ENCODE data around the gene MMP17. TPM values are rescaled to one million over a fixed set of nuclear protein-coding genes. Genes with fewer than 3 reads are reported as not detected.

Gene MMP17
- total and polyA plus RNA-seq, 2 donors (not counting 1 experiment from before 2014, with no cell fraction given): 14.8 to 140 TPM

DNA sequence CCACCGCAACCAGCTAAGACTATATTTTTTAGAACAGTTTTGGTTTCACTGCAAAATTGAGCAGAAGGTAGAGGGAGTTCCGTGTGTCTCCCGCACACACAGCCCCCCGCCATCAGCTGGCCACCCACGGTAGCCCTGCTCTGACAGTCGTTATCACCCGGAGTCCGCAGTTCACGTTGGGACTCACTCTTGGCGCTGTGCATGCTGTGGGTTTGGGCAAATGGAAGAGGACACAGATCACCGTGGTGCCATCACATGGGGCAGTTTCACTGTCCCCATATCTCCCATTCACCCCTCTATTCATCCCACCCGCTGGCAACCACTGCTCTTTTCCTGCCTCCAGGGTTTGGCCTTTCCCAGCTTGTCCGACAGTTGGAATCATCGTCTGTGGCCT is 34.4 kb downstream of the MMP17 start:
- Histone ChIP-seq H3K27me3 (replicated peaks in 1 of 4; ENCODE audit: control extremely low read depth in 1 of 4, control insufficient read depth in 3 of 4, insufficient read depth in 4 of 4, low read length in 3 of 4) (peaks cover 0 to 9% (median 0%) of the 10 kb centered on the region in 4 experiments), H3K79me2 (ENCODE audit: control insufficient read depth, insufficient read depth, low read length) (no peaks in the 10 kb centered on the region), H3K9me3 (ENCODE audit: control extremely low read depth in 1 of 3, control insufficient read depth in 2 of 3, insufficient read depth in 1 of 3, low read length in 2 of 3) (peaks cover 0 to 5% (median 0%) of the 10 kb centered on the region in 3 donors), H4K20me1 (ENCODE audit: control insufficient read depth, insufficient read depth, low read length, poor library complexity, severe bottlenecking) (no peaks in the 10 kb centered on the region), H3K36me3 (replicated peaks in 1 of 2; ENCODE audit: control extremely low read depth in 1 of 2, control insufficient read depth in 1 of 2, extremely low read depth in 1 of 2, insufficient read depth in 2 of 2, low read length in 1 of 2) (no peaks in the 10 kb centered on the region), H3K4me2 (replicated peaks; ENCODE audit: low read depth, low read length, poor library complexity, severe bottlenecking) (no peak overlapping the region), H3K27ac (ENCODE audit: low read length in 2 of 2) (no peak overlapping the region), H2AFZ (ENCODE audit: insufficient read depth, low read depth, low read length, poor library complexity, severe bottlenecking) (no peak overlapping the region), H3K9ac (ENCODE audit: low read length) (no peak overlapping the region), H3K4me1 (ENCODE audit: control insufficient read depth in 2 of 2, insufficient read depth in 2 of 2, low read length in 2 of 2) (no peaks in the 10 kb centered on the region), H3K4me3 (ENCODE audit: control extremely low read depth in 1 of 5, extremely low read depth in 1 of 5, insufficient read depth in 1 of 5, low read depth in 2 of 5, low read length in 4 of 5) (no peak overlapping the region)
- H3K4me3 Mint-ChIP-seq: no peak overlapping the region
- H3K27me3 Mint-ChIP-seq: peaks cover 9% of the 10 kb centered on the region
- H3K9me3 Mint-ChIP-seq (ENCODE audit: insufficient read depth): no peaks in the 10 kb centered on the region
- H3K4me1 Mint-ChIP-seq: no peaks in the 10 kb centered on the region
- TF ChIP-seq, protein P1, sequence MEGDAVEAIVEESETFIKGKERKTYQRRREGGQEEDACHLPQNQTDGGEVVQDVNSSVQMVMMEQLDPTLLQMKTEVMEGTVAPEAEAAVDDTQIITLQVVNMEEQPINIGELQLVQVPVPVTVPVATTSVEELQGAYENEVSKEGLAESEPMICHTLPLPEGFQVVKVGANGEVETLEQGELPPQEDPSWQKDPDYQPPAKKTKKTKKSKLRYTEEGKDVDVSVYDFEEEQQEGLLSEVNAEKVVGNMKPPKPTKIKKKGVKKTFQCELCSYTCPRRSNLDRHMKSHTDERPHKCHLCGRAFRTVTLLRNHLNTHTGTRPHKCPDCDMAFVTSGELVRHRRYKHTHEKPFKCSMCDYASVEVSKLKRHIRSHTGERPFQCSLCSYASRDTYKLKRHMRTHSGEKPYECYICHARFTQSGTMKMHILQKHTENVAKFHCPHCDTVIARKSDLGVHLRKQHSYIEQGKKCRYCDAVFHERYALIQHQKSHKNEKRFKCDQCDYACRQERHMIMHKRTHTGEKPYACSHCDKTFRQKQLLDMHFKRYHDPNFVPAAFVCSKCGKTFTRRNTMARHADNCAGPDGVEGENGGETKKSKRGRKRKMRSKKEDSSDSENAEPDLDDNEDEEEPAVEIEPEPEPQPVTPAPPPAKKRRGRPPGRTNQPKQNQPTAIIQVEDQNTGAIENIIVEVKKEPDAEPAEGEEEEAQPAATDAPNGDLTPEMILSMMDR (IDR thresholded peaks at IDR 0.05): no peak
- no peak for TF ChIP-seq EZH2 (IDR thresholded peaks at IDR 0.05; ENCODE audit: borderline replicate concordance, insufficient read depth, low read depth, low read length, poor library complexity, severe bottlenecking)
- intact Hi-C loops (cut with micrococcal nuclease): no loop called here
- CTCF ChIA-PET: no interaction called here
- 81% methylated on average over 13 of the region's 14 CpGs for WGBS (ENCODE audit: insufficient coverage)
- ATAC-seq (ENCODE audit: low read depth) (no peak), DNase-seq (no peak)
- H3K27ac Mint-ChIP-seq: no peak overlapping the region
- POLR2A ChIA-PET: no interaction called here

DNA sequence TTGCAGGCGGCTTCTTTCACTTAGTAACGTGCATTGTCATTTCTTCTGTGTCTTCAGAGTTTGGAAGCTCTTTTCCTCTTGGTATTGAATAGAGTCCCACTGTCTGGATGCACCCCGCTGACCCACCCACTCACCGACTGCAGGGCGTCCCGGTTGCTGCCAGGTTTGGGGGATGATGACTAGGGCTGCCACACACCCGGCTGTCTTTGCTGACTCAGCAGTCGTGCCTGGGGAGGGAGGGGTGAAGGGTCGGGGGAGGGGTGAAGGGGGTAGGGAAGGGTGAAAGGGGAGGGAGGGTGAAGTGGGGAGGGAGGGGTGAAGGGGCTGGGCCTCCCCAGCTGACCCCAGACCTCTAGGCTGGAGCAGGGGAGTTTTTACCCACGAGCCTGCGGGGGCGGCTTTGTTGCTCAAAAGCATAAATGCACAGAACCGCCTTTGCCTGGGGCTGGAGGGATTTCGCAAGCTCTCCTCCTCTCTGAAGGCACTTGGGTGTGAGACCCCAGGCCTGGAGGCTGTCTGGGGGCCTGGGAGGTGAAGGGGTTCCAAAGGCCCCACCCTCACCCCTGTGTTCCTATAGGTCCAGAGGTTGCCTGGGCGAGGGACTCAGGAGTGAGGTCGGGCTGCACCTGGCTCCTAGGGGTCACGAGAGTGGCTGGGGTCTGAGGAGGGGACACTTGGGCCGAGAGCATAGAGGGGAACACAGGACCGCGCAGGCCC is 35.0 kb downstream of the MMP17 start:
- DNase-seq: no peak
- 69% methylated on average over 17 of the region's 20 CpGs for WGBS (ENCODE audit: insufficient coverage)
- H3K27ac ChIP-seq (ENCODE audit: low read length in 2 of 2): no peak overlapping the region

More for the DNA sequence above, 35.0 kb downstream of the MMP17 start:
- ATAC-seq (ENCODE audit: low read depth): no peak
- Histone ChIP-seq H3K36me3 (replicated peaks in 1 of 2; ENCODE audit: control extremely low read depth in 1 of 2, control insufficient read depth in 1 of 2, extremely low read depth in 1 of 2, insufficient read depth in 2 of 2, low read length in 1 of 2) (no peaks in the 10 kb centered on the region), H3K4me2 (replicated peaks; ENCODE audit: low read depth, low read length, poor library complexity, severe bottlenecking) (no peak overlapping the region), H3K79me2 (ENCODE audit: control insufficient read depth, insufficient read depth, low read length) (no peaks in the 10 kb centered on the region), H3K4me3 (ENCODE audit: control extremely low read depth in 1 of 5, extremely low read depth in 1 of 5, insufficient read depth in 1 of 5, low read depth in 2 of 5, low read length in 4 of 5) (no peak overlapping the region), H2AFZ (ENCODE audit: insufficient read depth, low read depth, low read length, poor library complexity, severe bottlenecking) (no peak overlapping the region), H4K20me1 (ENCODE audit: control insufficient read depth, insufficient read depth, low read length, poor library complexity, severe bottlenecking) (no peaks in the 10 kb centered on the region), H3K9me3 (ENCODE audit: control extremely low read depth in 1 of 3, control insufficient read depth in 2 of 3, insufficient read depth in 1 of 3, low read length in 2 of 3) (peaks cover 0 to 5% (median 0%) of the 10 kb centered on the region in 3 donors), H3K9ac (ENCODE audit: low read length) (no peak overlapping the region), H3K4me1 (ENCODE audit: control insufficient read depth in 2 of 2, insufficient read depth in 2 of 2, low read length in 2 of 2) (no peaks in the 10 kb centered on the region), H3K27me3 (replicated peaks in 1 of 4; ENCODE audit: control extremely low read depth in 1 of 4, control insufficient read depth in 3 of 4, insufficient read depth in 4 of 4, low read length in 3 of 4) (peaks cover 0 to 4% (median 0%) of the 10 kb centered on the region in 4 experiments)
- Mint-ChIP-seq H3K27me3 (peaks cover 9% of the 10 kb centered on the region), H3K9me3 (ENCODE audit: insufficient read depth) (no peaks in the 10 kb centered on the region), H3K27ac (no peak overlapping the region), H3K4me1 (no peaks in the 10 kb centered on the region), H3K4me3 (no peak overlapping the region)
- intact Hi-C loops (cut with micrococcal nuclease): no loop called here
- ChIA-PET POLR2A (no interaction called here), CTCF (no interaction called here)
- TF ChIP-seq, protein P1 (IDR thresholded peaks at IDR 0.05): no peak
- no peak for TF ChIP-seq EZH2 (IDR thresholded peaks at IDR 0.05; ENCODE audit: borderline replicate concordance, insufficient read depth, low read depth, low read length, poor library complexity, severe bottlenecking)
